HG03175 (cell line): Measurements from ENCODE around the gene CEP85.

Experiments used
- ATAC-seq: cut with Tn5 transposase; IDR thresholded peaks from one replicate; pipeline ENCODE4 v1.9.1; 2021; ENCODE audit warnings: mild to moderate bottlenecking, moderate library complexity; ENCODE audit not compliant: unreplicated experiment

The CEP85 gene, protein sequence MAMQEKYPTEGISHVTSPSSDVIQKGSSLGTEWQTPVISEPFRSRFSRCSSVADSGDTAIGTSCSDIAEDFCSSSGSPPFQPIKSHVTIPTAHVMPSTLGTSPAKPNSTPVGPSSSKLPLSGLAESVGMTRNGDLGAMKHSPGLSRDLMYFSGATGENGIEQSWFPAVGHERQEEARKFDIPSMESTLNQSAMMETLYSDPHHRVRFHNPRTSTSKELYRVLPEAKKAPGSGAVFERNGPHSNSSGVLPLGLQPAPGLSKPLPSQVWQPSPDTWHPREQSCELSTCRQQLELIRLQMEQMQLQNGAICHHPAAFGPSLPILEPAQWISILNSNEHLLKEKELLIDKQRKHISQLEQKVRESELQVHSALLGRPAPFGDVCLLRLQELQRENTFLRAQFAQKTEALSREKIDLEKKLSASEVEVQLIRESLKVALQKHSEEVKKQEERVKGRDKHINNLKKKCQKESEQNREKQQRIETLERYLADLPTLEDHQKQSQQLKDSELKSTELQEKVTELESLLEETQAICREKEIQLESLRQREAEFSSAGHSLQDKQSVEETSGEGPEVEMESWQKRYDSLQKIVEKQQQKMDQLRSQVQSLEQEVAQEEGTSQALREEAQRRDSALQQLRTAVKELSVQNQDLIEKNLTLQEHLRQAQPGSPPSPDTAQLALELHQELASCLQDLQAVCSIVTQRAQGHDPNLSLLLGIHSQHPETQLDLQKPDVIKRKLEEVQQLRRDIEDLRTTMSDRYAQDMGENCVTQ

GRCh38 chr1:26233903-26234643 is at the start of gene CEP85:
Gene CEP85 (plus strand): TSS chr1:26234200. CDS start chr1:26239784, 5,584 bp downstream.
- ATAC-seq, result peak; percentile 93

DNA sequence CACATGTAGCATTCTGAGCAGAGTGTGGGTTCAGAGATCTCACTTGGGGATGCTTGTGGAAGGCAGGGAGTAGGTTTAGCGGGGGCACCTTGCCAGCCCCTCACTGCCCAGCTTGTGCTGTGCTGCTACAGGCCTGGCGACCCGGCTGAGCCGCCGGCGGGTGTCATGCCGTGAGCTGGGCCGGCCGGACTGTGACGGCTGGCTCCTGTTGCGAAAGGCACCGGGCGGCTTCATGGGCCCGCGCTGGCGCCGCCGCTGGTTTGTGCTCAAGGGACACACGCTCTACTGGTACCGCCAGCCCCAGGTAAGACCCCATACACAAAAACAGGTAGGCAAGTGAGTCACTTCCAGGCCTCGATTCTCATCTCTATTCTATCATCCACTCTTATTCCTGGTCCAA is 49.1 kb upstream of the CEP85 start:
- ATAC-seq, result no peak

DNA sequence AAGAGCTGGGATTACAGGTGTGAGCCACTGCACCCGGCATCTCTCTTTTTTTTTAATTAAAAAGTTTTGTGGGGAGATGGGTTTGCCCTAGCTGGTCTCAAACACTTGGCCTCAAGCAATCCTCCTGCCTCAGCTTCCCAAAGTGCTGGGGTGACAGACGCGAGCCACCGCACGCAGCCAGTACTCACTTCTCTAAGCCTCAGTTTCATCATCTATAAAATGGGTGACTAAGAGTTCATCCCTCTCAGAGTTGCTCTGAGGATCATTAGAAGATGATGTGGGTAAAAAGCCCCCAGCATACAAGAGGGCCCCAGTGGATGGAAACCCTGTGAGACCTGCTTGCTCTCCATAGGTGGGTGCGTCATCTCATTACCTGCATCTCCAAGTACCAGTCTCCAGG is 46.1 kb upstream of the CEP85 start:
- ATAC-seq, result no peak

GRCh38 chr1:26188477-26188876 is 45.5 kb upstream of the CEP85 start:
- no peak for ATAC-seq

DNA sequence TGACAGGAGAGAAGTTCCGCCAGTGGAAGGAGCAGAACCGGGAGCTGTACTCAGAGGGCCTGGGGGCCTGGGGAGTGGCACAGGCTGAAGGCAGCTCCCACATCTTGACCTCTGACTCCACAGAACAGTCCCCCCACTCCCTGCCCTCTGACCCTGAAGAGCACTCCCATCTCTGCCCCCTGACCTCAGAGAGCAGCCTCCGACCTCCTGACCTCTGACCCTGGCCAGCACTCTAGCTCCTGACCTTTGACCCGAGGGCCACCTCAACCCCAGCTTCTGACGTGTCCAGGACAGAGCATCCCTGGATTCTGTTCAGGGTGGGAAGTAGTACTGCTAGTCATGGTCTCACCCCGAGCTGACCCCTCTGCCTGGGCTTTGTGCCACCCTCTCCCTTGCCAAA is 44.7 kb upstream of the CEP85 start:
- ATAC-seq, result no peak

DNA sequence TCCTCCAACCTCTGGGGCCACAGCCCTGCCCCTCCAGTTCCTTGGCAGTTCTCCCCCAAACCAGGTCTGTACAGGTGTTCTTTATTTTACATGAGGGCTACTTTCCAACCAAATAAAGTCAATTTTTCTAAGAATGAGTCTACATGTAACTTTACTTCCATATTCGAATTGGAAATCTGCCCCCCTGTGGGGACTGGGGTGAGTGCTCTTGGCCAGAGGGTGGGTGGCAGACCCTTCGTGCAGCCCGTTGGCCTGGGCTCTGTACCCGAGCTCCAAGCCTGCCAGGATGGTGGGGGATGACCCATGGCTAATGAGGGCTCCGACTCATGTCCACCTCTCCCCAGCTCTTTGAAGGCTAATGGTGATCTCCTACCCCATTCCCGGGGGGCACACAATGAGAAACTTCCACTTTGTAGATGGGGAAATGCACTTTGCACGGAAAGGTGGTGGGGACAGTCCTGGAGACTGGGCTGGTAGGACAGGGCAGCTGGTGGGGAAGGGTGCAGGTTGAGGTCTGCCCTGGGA is 44.2 kb upstream of the CEP85 start:
- no peak for ATAC-seq

GRCh38 chr1:26190373-26190987 is 43.5 kb upstream of the CEP85 start, which contains the start of gene CATSPER4:
Gene CATSPER4 (plus strand): TSS chr1:26190602. CDS start chr1:26190628, 26 bp downstream.
- no peak for ATAC-seq

- ATAC-seq, result no peak
Observed at GRCh38 chr1:26191739-26192138, 42.3 kb upstream of the CEP85 start.

DNA sequence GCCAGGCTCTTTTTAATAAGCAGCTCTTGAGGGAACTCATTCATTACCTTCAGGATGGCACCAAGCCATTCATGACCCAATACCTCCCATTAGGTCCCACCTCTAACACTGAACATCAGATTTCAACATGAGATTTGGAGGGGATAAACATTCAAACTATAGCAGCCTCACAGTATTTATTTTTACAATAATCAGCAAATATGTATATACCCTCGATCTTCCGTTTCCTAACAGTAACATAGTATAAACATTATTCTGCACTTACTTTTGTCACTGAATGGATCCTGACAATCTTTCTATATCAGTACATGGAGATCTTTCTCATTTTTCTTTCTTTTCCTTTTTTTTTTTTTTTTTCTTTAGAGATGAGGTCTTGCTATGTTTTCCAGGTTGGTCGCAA is 38.2 kb upstream of the CEP85 start:
- no peak for ATAC-seq

DNA sequence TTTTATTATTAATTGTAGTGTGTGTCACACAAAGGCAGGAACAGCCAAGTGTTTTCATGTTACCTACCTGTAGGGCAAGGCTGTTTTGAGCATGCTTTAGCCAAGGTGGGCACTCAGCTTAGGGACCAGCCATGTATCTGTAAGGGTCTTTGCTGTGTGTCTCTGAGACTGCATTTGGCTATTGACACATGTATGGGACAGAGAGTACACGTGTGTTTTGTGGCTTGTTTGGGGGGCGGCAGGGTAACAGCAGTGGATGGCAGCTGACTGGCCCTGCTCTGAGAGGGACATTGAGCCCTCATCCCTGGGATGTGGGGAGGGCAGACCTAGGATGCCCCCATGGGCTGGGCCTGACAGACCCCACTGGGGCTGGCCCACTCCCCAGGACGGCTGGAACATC is 36.7 kb upstream of the CEP85 start:
- no peak for ATAC-seq

DNA sequence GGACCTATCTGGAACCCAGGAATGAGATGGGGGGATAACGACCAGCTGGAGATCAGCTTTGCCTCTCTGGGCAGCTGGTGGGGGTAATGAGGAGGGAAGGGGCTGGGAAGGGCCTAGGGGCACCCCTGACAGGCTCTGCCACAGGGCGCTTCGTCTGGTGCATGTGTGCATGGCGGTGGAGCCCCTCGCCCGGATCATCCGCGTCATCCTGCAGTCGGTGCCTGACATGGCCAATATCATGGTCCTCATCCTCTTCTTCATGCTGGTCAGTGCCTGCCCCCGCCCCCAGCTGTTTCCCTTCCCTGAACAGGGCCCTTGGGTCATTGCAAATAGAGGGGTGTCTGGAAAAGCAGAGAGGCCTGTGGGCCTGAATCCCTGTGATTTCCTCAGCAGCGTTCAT is 36.2 kb upstream of the CEP85 start:
- ATAC-seq, result no peak

DNA sequence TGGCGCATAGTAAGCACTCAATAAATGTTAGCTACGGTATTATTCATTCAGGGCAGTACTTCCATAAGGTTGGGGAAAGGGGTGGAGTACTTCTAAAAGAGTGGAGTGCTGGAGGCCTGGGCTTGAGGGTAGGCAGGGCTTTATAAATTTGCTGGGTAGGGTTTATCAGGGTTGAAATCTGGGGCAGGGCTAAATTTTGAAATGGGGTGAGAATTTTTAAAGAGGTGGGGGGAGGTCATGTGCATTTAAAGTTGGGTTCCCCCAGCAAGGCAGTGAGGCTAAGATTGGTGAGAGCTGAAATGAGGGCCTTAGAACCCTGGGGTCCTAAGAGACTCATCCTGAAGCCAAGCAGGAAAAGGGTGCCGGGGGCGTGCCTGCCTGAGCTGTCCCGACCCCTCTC is 33.6 kb upstream of the CEP85 start:
- ATAC-seq, result no peak

DNA sequence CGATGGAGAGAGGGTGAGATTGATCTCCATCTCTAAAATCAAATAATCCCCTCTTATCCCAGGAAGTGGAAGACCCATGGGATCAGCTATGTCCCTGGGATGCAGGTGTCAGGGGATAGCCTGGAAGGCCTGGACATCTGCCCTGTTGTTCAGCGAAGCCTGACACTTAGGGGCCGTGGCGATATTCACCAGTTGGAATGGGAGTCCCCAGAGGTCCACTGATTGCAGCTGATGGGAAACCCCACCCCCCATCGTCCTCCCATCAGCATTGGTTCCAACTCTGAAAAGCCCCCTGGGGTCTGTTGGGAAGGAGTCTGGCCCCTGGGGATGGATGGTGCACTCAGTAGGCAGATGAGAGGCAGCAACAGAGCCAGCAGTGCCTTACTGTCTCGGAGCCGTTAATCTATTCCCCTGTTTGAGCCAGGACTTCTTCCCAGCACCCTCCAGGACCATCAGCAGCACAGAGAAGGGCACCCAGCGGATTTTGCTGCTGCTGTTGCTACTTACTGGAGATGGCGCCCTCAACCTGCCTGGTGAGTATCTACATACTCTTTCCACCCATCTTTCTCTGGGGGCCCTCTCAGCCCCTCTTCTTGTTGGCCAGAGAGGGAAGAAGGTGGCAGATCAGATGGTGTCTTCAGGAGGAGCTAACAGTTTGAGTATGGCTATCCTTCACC is 30.2 kb upstream of the CEP85 start:
- no peak for ATAC-seq

DNA sequence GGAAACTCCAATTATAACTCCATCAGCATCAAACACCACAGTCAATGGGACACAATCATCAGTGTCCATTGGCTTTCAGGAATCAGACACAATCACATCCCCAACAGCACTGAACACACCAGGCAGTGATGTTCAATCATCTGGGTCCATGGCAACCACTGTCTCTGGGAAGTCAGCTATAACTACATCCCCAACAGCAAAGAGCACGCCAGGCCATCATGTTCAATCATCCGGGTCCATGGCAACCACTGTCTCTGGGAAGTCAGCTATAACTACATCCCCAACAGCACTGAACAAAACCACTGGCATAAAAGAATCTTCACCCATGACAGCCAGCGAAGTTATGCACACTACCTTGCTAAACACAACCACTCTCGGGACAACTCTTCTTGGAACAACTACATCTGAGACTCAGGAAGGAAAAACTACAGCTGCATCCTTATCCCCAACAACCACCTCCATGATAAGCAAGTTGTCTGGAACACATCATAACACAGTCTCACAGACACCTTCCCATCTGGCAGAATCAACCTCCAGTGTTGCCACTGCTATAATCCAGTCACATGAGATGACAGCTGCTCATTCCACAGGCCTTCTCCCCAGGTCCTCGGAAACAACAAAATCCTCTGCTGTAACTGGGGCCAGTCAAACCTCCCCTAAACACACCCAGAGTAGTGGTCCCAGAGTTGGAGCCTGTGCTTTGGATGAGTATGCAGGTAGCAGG is 23.7 kb upstream of the CEP85 start:
- ATAC-seq, result no peak

DNA sequence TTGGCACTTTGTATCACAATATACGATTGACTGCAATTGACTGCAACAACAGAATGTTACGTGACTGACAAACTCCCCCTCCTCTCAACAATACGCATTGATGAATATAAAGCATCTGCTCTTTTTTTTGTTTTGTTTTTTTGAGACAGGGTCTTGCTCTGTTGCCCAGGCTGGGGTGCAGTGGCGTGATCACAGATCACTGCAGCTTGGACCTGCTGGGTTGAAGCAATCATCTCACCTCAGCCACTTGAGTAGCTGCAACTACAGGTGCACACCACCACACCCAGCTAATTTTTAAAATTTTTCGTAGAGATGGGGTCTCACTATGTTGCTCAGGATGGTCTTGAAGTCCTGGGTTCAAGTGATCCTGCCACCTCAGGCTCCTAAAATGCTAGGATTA is 21.3 kb upstream of the CEP85 start:
- ATAC-seq, result no peak

- ATAC-seq, result no peak
Observed at GRCh38 chr1:26213335-26213905, 20.6 kb upstream of the CEP85 start.

GRCh38 chr1:26215246-26215645 is 18.8 kb upstream of the CEP85 start:
- ATAC-seq, result no peak

GRCh38 chr1:26218906-26219494 is 15.0 kb upstream of the CEP85 start:
- ATAC-seq, result no peak
